A549 (cell line): Measurements from ENCODE around the gene ARL15. TPM values are rescaled to one million over a fixed set of nuclear protein-coding genes. Genes with fewer than 3 reads are reported as not detected.

Experiments used
- ATAC-seq, 2 experiments: fragments of 200-7000 bp in 1 of 2; fragments of >200 bp in 1 of 2; cut with Nextera tagmentation in 1 of 2; cut with Tn5 transposase in 1 of 2; 3 replicates each; pipeline versions ENCODE4 v1.8.0 to v1.9.1; 2018 to 2020; ENCODE audit warnings: mild to moderate bottlenecking in 1 of 2, moderate library complexity in 1 of 2
- CTCF ChIA-PET: fragments of 300-600 bp; sonication (Branson Sonifier 250); formaldehyde crosslinking; extraction: SDS; loops from one replicate; lab custom pipeline; 2021; ENCODE audit warnings: antibody characterized with exemption, inconsistent platforms; lab: Yijun Ruan, JAX
- POLR2A ChIA-PET: fragments of 350-600 bp; formaldehyde crosslinking; extraction: SDS; loops from one replicate; lab custom pipeline; 2021; ENCODE audit warnings: antibody characterized with exemption, inconsistent platforms; lab: Yijun Ruan, JAX
- DNase-seq, 2 experiments: peaks; one replicate each; pipeline versions ENCODE4 v3.0.0 to v3.0.0-alpha.2; 2011 to 2016; ENCODE audit warnings: low read depth in 1 of 2, low spot score in 1 of 2
- FAIRE-seq: peaks from 2 replicates; lab custom pipeline; 2011; peaks lifted over from hg19 to GRCh38; lab: Jason Lieb, UNC
- H3K27ac ChIP-seq, 2 experiments: fragments of >200 bp; sonication (Bioruptor Twin); formaldehyde crosslinking; 3 replicates each; pipeline ENCODE4 v1.5.1; 2016 to 2017
- H3K4me1 ChIP-seq: fragments of >200 bp; sonication (Bioruptor Twin); formaldehyde crosslinking; 3 replicates; pipeline ENCODE4 v1.6.1; 2016
- H3K4me2 ChIP-seq: fragments of >200 bp; sonication (Bioruptor Twin); formaldehyde crosslinking; 3 replicates; pipeline ENCODE4 v1.6.1; 2016
- H3K4me3 ChIP-seq: fragments of >200 bp; sonication (Bioruptor Twin); formaldehyde crosslinking; 3 replicates; pipeline ENCODE4 v1.5.1; 2016
- H3K9me3 ChIP-seq: fragments of >200 bp; sonication (Bioruptor Twin); formaldehyde crosslinking; 3 replicates; pipeline ENCODE4 v1.6.1; 2016
- CBX8 ChIP-seq: fragments of 200-600 bp; sonication (generic); IDR thresholded peaks from 2 replicates; pipeline ENCODE4 v1.6.1; 2016
- CEBPB ChIP-seq, 2 experiments: fragments of >200 bp in 1 of 2; sonication (Bioruptor Twin) in 1 of 2; formaldehyde crosslinking in 1 of 2; IDR thresholded peaks; 2 replicates each; pipeline ENCODE4 v1.6.1; 2012 to 2016
- CHD4 ChIP-seq: fragments of 200-600 bp; sonication (generic); IDR thresholded peaks from 2 replicates; pipeline ENCODE4 v1.6.1; 2016; ENCODE audit warnings: antibody characterized with exemption, mild to moderate bottlenecking, borderline replicate concordance
- CTCF ChIP-seq: fragments of >200 bp; sonication (Bioruptor Twin); formaldehyde crosslinking; IDR thresholded peaks from 3 replicates; pipeline ENCODE4 v1.5.1; 2016
- E2F6 ChIP-seq: IDR thresholded peaks from 2 replicates; pipeline ENCODE4 v1.6.1; 2012; ENCODE audit warnings: low read depth, borderline replicate concordance
- EP300 ChIP-seq, 2 experiments: fragments of >200 bp; sonication (Bioruptor Twin); formaldehyde crosslinking; IDR thresholded peaks; 2 replicates in 1 of 2; 3 replicates in 1 of 2; pipeline ENCODE4 v1.6.1; 2016 to 2017
- ESRRA ChIP-seq: fragments of 150-350 bp; IDR thresholded peaks from 2 replicates; pipeline ENCODE4 v1.6.1; 2014; ENCODE audit warnings: mild to moderate bottlenecking, low read length, borderline replicate concordance
- FOSL2 ChIP-seq, 2 experiments: fragments of 450-650 bp in 1 of 2; fragments of >200 bp in 1 of 2; sonication (Bioruptor Twin) in 1 of 2; formaldehyde crosslinking; IDR thresholded peaks; 2 replicates each; pipeline versions ENCODE4 v1.5.0 to v1.6.1; 2016 to 2020; ENCODE audit warnings: mild to moderate bottlenecking in 1 of 2, moderate library complexity in 1 of 2
- FOXS1 ChIP-seq: fragments of 250-450 bp; sonication (Bioruptor Pico); IDR thresholded peaks from 2 replicates; pipeline ENCODE4 v1.5.0; 2020; ENCODE audit warnings: mild to moderate bottlenecking, moderate library complexity
- HDAC2 ChIP-seq: fragments of 200-600 bp; sonication (generic); IDR thresholded peaks from 2 replicates; pipeline ENCODE4 v1.6.1; 2016
- HMGXB4 ChIP-seq: fragments of 250-450 bp; sonication (Bioruptor Pico); IDR thresholded peaks from 2 replicates; pipeline ENCODE4 v1.5.0; 2021; ENCODE audit warnings: mild to moderate bottlenecking, moderate library complexity, borderline replicate concordance
- HOXB13 ChIP-seq: fragments of 250-450 bp; sonication (Bioruptor Pico); IDR thresholded peaks from 2 replicates; pipeline ENCODE4 v1.5.0; 2020; ENCODE audit warnings: low read depth, mild to moderate bottlenecking, moderate library complexity
- JUN ChIP-seq, 2 experiments: fragments of >200 bp; sonication (Bioruptor Twin); formaldehyde crosslinking; IDR thresholded peaks; 2 replicates in 1 of 2; 3 replicates in 1 of 2; pipeline ENCODE4 v1.6.1; 2016 to 2017
- KDM5A ChIP-seq: fragments of 200-600 bp; sonication (generic); IDR thresholded peaks from 2 replicates; pipeline ENCODE4 v1.6.1; 2016; ENCODE audit warnings: antibody characterized with exemption, mild to moderate bottlenecking
- MAZ ChIP-seq: fragments of 150-350 bp; IDR thresholded peaks from 2 replicates; pipeline ENCODE4 v1.6.1; 2014; ENCODE audit warnings: antibody characterized with exemption, low read depth, low read length, borderline replicate concordance
- NPAS2 ChIP-seq: fragments of 250-450 bp; sonication (Bioruptor Pico); IDR thresholded peaks from 2 replicates; pipeline ENCODE4 v1.8.0; 2022; ENCODE audit warnings: mild to moderate bottlenecking, moderate library complexity, borderline replicate concordance
- NR3C1 ChIP-seq: fragments of >200 bp; sonication (Bioruptor Twin); formaldehyde crosslinking; IDR thresholded peaks from 3 replicates; pipeline ENCODE4 v1.6.1; 2017
- PBX3 ChIP-seq: IDR thresholded peaks from 2 replicates; pipeline ENCODE4 v1.6.1; 2012
- PHF8 ChIP-seq: fragments of 200-600 bp; sonication (generic); IDR thresholded peaks from 2 replicates; pipeline ENCODE4 v1.6.1; 2016; ENCODE audit warnings: low read depth, mild to moderate bottlenecking, antibody characterized with exemption, moderate library complexity, borderline replicate concordance
- RCOR1 ChIP-seq: fragments of 150-350 bp; IDR thresholded peaks from 2 replicates; pipeline ENCODE4 v1.6.1; 2014; ENCODE audit warnings: antibody characterized with exemption, low read length, low read depth
- RFX5 ChIP-seq: fragments of 450-650 bp; IDR thresholded peaks from 2 replicates; pipeline ENCODE4 v1.7.1; 2014; ENCODE audit warnings: antibody characterized with exemption, mild to moderate bottlenecking, moderate library complexity
- SREBF2 ChIP-seq: fragments of 450-650 bp; IDR thresholded peaks from 2 replicates; pipeline ENCODE4 v1.6.1; 2014; ENCODE audit warnings: mild to moderate bottlenecking, moderate library complexity
- TP53 ChIP-seq: fragments of 250-450 bp; sonication (Bioruptor Pico); IDR thresholded peaks from 2 replicates; pipeline ENCODE4 v1.5.0; 2021; ENCODE audit warnings: mild to moderate bottlenecking, moderate library complexity
- USF2 ChIP-seq: fragments of 450-650 bp; IDR thresholded peaks from 2 replicates; pipeline ENCODE4 v1.6.1; 2014; ENCODE audit warnings: antibody characterized with exemption
- ZC3H11A ChIP-seq: fragments of 450-650 bp; IDR thresholded peaks from 2 replicates; pipeline ENCODE4 v1.6.1; 2014; ENCODE audit warnings: antibody characterized with exemption, mild to moderate bottlenecking
- ZFP36 ChIP-seq: fragments of 450-650 bp; IDR thresholded peaks from 2 replicates; pipeline ENCODE4 v1.6.1; 2014; ENCODE audit warnings: borderline replicate concordance; ENCODE audit not compliant: partially characterized antibody
- ZNF302 ChIP-seq: fragments of 250-450 bp; sonication (Bioruptor Pico); IDR thresholded peaks from 2 replicates; pipeline ENCODE4 v1.9.0; 2021; ENCODE audit warnings: inconsistent platforms, mild to moderate bottlenecking, moderate library complexity
- ZSCAN20 ChIP-seq: fragments of 250-450 bp; sonication (Bioruptor Pico); IDR thresholded peaks from 2 replicates; pipeline ENCODE4 v1.8.0; 2022; ENCODE audit warnings: mild to moderate bottlenecking, moderate library complexity
- WGBS: methylation state at CpG from one replicate; pipeline ENCODE4 v1.1.6; 2017; ENCODE audit errors: missing lambda C conversion rate; 5-methylcytosine and 5-hydroxymethylcytosine counted together
- polyA plus RNA-seq, 4 experiments: library from polyadenylated mRNA; depleted of rRNA in 3 of 4; stranded (reverse); fragments of >200 nt; fragmentation: RNase III in 1 of 4; extraction: RNeasy Plus Mini Kit Qiagen cat#74134 plus additional on column Dnase treatment in 1 of 4; gene quantifications; 2 replicates in 3 of 4; 3 replicates in 1 of 4; pipeline ENCODE4 v1.2.3, GENCODE V29; 2011 to 2017

Gene ARL15
- polyA plus RNA-seq, 2 of the 4 experiments (the other 2 are of a cell fraction), result 11.8 to 12.1 TPM

- no peaks in the 10 kb centered on the region for H3K9me3 ChIP-seq
- H3K4me2 ChIP-seq, result no peak overlapping the region
- ChIA-PET POLR2A (interaction anchor here (1.6 kb wide), 1 partner anchor 35 kb away, joined by 4 read pairs; the partner anchor contains the start of gene ARL15), CTCF (interaction anchor here (1.0 kb wide), 2 partner anchors 13 to 144 kb away, joined by 3 to 6 read pairs; no protein-coding TSS in a partner anchor)
- H3K27ac ChIP-seq, result no peak overlapping the region
- H3K4me1 ChIP-seq, result no peaks in the 10 kb centered on the region
- no peak for TF ChIP-seq PBX3
- TF ChIP-seq ZFP36, result no peak
- no peak for TF ChIP-seq TP53
- no peak for TF ChIP-seq NR3C1
- TF ChIP-seq PHF8, result no peak
- no peak for TF ChIP-seq FOXS1 (CRISPR knock-in tag)
- TF ChIP-seq HMGXB4, result no peak
- TF ChIP-seq CTCF, result no peak
- TF ChIP-seq CEBPB (IDR thresholded peaks at IDR 0.05), result no peak
- TF ChIP-seq E2F6, result no peak
- no peak for TF ChIP-seq ZC3H11A
- TF ChIP-seq SREBF2, result no peak
- TF ChIP-seq JUN (IDR thresholded peaks at IDR 0.05), result no peak
- no peak for TF ChIP-seq CHD4
- TF ChIP-seq USF2, result no peak
- TF ChIP-seq ZSCAN20 (CRISPR knock-in tag), result no peak
- no peak for TF ChIP-seq RCOR1
- WGBS, result 90% methylated on average over 4 of the region's 4 CpGs
- ATAC-seq (no peak), FAIRE-seq (no peak), DNase-seq (no peak)
- H3K4me3 ChIP-seq, result no peak overlapping the region
These were observed 35.0 kb downstream of the ARL15 start for GRCh38 chr5:54275361-54275760.

GRCh38 chr5:54274944-54275343 lies 35.4 kb downstream of the ARL15 start:
- Histone ChIP-seq H3K4me2 (no peak overlapping the region), H3K4me3 (no peak overlapping the region), H3K9me3 (no peaks in the 10 kb centered on the region), H3K4me1 (no peaks in the 10 kb centered on the region), H3K27ac (no peak overlapping the region)
- ATAC-seq, result no peak
- whole genome bisulfite sequencing, result 100% methylated on average over 2 of the region's 2 CpGs
- no peak for DNase-seq
- FAIRE-seq, result no peak
- CTCF ChIA-PET, result interaction anchor here (1.0 kb wide), 2 partner anchors 13 to 145 kb away, joined by 3 to 6 read pairs; no protein-coding TSS in a partner anchor
- POLR2A ChIA-PET, result interaction anchor here (1.6 kb wide), 1 partner anchor 35 kb away, joined by 4 read pairs; the partner anchor contains the start of gene ARL15
- TF ChIP-seq MAZ, result no peak
- no peak for TF ChIP-seq CTCF
- TF ChIP-seq NPAS2 (CRISPR knock-in tag), result no peak
- no peak for TF ChIP-seq E2F6
- no peak for TF ChIP-seq FOSL2 (IDR thresholded peaks at IDR 0.05)
- TF ChIP-seq FOSL2 (CRISPR knock-in tag; IDR thresholded peaks at IDR 0.05), result no peak
- TF ChIP-seq ZC3H11A, result no peak
- TF ChIP-seq ZFP36, result no peak
- TF ChIP-seq HOXB13 (CRISPR knock-in tag), result no peak
- TF ChIP-seq ZNF302 (CRISPR knock-in tag), result no peak
- TF ChIP-seq ESRRA, result no peak
- no peak for TF ChIP-seq CBX8
- TF ChIP-seq HDAC2, result no peak
- TF ChIP-seq KDM5A, result no peak
- TF ChIP-seq EP300 (IDR thresholded peaks at IDR 0.05), result no peak
- no peak for TF ChIP-seq RFX5
